COLO668 (cell line): ENCODE measurements around the gene TOMM6.

Experiments used
- DNase-seq: peaks from one replicate; lab custom pipeline; 2025; ENCODE audit not compliant: unreplicated experiment; lab: John Stamatoyannopoulos, UW

The TOMM6 gene

GRCh38 chr6:41787219-41787917, at the start of gene TOMM6:
Gene TOMM6, plus strand, starts transcription at chr6:41787694. Its CDS starts 4 bp downstream, at chr6:41787698.
- peak; percentile 90 for DNase-seq

- no peak for DNase-seq
Measured at GRCh38 chr6:41739041-41739440, 48.5 kb upstream of the TOMM6 start.

GRCh38 chr6:41740366-41741162, 46.9 kb upstream of the TOMM6 start:
- DNase-seq: no peak

- no peak for DNase-seq
Measured at GRCh38 chr6:41741625-41742490, 45.6 kb upstream of the TOMM6 start.

- DNase-seq: no peak
Measured at GRCh38 chr6:41743406-41744235, 43.9 kb upstream of the TOMM6 start.

- no peak for DNase-seq
Measured at GRCh38 chr6:41744236-41744787, 43.2 kb upstream of the TOMM6 start.

GRCh38 chr6:41746107-41746506, 41.4 kb upstream of the TOMM6 start:
- DNase-seq: no peak

GRCh38 chr6:41747256-41748101, 40.0 kb upstream of the TOMM6 start, which contains the start of gene PGC:
Gene PGC, minus strand, starts transcription at chr6:41747397. Its CDS starts 63 bp downstream, at chr6:41747334.
- DNase-seq: no peak

- DNase-seq: no peak
Measured at GRCh38 chr6:41748102-41748477, 39.4 kb upstream of the TOMM6 start.

GRCh38 chr6:41748542-41748941, 39.0 kb upstream of the TOMM6 start:
- DNase-seq: no peak

GRCh38 chr6:41750374-41750773, 37.1 kb upstream of the TOMM6 start:
- DNase-seq: no peak

- DNase-seq: no peak
Measured at GRCh38 chr6:41755895-41756294, 31.6 kb upstream of the TOMM6 start.

GRCh38 chr6:41756354-41756753, 31.1 kb upstream of the TOMM6 start:
- DNase-seq: no peak

DNA sequence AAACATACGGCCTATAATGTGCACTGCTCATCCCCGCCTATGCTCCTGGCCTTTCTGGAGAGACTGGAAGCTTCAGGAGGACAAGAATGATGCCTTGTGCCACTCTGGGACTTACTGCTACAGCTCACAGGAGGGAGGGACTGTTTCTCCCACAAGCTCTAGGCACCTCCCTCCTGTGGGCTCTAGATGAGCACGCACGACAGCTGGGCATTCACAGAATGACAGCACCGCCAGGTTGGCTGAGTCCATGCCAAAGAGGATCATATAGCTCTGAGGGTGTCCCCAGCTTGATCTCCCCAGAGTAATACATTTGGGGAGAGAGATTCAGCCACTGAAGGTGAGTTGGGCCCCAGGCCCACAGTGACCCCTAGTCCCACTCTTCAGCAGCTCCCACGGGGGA, 30.2 kb upstream of the TOMM6 start:
- no peak for DNase-seq

DNA sequence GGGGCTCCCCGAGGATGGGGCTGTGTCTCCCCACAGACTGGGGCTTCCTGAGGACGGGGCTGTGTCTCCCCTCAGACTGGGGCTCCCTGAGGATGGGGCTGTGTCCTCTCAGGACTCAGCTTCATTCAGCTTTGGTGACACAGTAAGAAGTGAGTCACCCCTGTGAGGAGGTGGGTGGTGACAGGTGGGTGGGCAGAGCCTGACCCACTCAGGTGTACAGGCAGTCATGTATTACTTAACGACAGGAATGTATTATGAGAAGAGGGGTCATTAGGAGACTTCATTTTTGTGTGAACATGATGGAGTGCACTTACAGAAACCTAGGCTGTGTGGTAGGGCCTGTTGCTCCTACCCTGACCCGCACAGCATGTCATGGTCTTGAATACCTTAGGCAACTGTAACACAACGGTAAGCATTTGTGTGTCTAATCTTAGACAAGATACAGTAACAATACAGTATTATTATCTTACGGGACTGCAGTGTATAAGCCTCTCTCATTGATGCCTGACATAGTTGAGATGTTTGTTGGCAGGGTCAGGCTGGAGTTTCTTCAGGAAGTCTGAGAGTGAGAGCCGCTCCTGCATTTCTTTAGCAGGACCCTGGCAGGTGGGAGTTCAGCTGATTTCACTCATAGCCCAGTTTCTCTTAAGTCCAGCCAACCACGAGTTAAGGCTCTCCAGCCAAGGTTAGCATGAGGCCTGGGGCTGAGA, 29.4 kb upstream of the TOMM6 start:
- no peak for DNase-seq

- DNase-seq: no peak
Measured at GRCh38 chr6:41758641-41759035, 28.9 kb upstream of the TOMM6 start.

DNA sequence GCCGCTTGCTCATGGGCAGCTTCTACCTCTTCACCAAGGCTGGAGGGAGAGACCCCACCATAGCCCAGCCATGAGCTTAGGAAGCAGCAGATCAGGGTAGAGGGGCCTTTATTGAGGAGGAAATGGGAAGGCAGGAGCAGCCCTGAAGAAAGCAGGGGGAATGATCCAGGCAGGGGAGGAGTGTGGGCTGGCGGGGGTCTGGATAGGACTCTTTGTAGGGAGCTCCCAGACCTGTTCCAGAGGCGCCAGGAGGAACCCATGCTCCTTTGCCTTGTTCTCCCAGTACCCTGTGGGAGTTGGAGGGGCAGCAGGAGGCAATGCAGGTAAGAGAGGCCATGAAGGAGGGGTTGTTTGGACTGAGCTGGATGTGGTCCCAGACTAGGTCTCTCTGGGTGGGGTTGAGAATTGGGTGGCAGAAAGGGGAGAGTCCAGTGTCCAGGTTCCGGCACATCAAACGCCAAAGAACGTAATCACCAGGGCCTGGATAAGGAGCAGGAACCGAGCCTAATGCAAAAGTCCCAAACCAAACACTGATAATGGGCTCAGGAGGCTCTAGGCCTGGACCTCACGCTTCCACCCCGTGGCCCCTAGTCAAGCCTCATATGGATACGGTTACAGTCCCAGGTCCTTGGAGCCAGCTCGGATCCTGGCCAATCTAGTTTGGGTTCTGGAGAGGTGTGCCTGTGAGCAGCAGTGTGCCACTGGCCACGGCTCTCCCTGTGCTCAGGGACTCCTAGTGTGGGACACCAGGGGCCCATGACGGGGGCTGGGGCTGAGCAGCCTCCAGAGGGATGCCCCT, 28.2 kb upstream of the TOMM6 start:
- DNase-seq: no peak
